T-helper 1 cell treated with Interleukin-12 subunit alpha and Interleukin-12 subunit beta and Interleukin-4 antibody, amounts not matched to agents 30 ng/mL and 1 ng/mL, for 36 hours (primary cell): ENCODE results near the gene DOCK4. TPM values are rescaled to one million over a fixed set of nuclear protein-coding genes. Genes with fewer than 3 reads are reported as not detected.

Source experiments
- intact Hi-C: fragments of 100-400 bp; cut with micrococcal nuclease; formaldehyde crosslinking; loops from one replicate; pipeline ENCODE4 v1.15.1; 2024
- total RNA-seq: library from RNA; stranded (reverse); gene quantifications from 2 replicates; pipeline ENCODE4 v1.2.3, GENCODE V29; 2022

DOCK4 gene
- total RNA-seq, 1 donor from 2014 or later, result 0.27 TPM

DNA sequence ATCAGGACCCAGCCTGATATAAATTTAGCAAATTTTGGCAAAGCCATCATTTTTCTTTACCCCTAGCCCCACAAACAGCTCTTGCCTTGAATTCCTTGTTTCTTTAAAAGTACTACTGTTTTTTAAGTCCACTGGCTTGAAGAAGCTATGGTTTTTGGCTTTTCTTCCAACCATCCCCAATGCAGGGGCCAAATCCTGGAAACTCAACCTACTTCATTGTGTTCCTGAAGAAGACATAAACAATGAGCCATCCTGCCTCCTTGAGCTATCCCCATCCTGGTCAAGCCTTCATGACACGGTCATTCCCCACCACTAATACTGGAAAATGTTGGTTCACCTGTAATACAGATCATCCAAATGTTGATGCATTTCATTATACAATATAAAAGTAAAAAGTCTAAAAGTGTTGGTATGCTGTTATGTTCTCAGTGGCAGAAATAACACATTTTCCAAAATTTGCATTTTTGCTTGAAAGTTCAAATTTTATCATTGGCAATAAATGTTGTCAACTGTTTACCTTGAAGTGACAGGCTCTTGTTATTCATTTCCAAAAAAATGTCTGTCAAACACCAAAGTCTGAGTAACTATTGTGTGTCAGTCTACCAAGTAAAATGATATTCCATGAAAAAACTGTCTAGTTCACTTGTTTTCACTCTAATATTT, 92.2 kb downstream of the DOCK4 start:
- intact Hi-C loops, result no loop called here

DNA sequence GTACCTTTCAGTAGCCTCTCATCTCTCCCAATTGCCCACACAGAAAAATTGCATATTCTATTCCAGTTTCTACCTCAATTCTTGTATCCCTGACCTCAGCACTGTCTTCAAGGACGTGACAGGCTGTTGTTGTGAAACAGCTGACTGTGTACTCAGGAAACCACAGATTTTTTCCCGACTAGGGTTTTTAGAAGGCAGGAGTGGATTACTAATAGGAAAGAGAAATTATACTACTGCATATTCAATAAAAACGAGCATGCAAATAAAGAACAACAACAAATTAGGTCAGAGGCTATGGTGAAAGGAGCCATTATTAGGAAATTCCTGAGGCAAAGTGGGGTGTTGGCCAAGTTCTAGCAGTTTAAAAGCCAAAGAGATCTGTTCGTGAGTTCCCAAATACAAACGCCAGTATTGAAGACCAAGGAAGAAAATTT, 93.4 kb downstream of the DOCK4 start:
- intact Hi-C loops, result no loop called here

DNA sequence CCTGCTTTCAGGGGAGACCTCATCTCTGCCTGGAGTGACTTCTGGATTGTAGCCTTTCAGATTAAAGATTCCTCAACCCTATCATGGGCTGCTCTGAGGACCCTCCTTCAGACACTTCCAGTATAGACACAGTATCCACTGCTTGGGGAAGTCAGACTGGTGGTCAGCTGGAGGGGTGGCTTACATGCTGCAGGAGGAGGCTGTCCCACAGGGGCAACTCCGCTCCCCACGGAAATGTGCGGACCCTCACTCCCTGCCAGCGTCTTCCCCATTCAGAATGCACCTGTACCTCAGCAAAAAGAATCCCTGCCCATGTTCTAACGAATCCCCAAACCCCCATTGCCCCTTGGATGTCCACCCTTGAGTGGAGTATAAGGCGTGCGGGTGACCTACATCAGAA, 95.5 kb downstream of the DOCK4 start:
- intact Hi-C loops, result no loop called here

DNA sequence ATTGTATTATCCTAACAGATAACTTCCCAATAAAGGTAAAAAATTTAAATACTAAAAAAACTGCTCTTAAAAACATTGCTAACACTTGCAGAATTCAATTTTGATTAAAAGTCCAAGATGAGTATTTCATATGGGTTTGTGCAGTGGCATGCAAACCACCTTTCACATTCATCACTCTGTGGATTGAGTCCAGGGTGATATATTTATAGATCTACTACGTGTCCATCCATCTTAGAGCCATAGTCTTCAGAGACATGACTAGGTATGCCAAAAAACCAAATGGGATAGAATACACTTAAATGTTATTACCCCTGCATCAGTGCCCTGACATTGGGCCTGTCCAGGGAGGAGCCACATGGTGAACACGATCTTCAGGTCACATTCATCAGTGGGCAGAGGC, 96.0 kb downstream of the DOCK4 start:
- intact Hi-C loops, result no loop called here

DNA sequence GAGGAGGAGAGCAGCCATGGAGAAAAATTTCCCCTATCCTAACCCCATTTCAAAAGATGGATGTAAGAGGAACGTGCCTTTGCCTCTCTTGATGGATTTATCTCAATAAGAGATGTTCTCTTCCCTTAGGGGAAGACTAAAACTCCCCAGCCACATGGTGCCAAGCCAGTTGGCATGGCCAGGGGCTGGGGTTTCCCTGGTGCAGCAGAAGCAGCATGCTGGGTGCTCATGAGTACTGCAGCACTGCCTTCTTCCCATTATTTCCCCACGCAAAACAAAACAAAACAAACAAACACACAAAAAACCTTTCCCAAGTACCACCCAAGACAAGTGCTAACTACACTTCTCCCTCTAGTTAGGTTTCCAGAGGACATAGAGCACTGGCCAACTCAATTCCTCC, 97.2 kb downstream of the DOCK4 start:
- intact Hi-C loops, result no loop called here

DNA sequence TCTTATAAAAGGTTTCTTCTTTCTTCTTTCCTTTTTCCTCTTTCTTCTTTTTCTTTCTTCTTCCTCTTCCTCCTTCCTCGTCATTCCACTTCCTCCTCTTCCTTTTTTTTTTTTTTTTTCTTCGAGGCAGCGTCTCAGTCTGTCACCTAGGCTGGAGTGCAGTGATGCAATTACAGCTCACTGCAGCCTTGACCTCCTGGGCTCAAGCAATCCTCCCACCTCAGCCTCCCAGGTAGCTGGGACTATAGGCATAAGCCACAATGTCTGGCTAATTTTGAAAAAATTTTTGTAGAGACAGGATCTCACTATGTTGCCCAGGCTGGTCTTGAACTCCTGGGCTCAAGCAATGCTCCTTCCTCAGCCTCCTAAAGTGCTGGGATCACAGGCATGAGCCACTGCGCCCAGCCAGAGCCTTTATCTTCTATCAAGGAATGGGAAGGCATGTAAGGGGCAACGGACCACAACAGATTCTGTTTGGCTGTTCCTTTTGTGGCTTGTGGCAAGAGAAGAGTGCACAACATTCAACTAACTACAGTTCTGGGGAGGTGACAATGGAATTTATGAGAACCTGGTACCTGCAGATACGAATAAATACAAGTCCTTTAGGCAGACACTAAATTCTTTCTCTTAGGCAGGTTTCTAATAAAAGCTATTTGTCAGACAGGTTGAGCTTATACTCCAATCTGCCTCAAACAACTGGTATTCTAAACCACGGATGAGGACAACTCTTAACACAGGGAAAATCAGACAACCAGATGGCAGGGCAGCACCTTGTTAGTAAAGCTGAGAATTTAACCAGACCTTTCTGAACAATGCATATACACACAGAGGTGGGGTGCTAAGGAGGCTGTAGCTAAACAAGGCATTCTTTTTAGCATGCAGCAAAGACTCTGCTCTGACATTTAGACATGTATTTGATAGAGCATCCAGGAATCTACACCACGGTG, 100.3 kb downstream of the DOCK4 start:
- intact Hi-C loops, result no loop called here

DNA sequence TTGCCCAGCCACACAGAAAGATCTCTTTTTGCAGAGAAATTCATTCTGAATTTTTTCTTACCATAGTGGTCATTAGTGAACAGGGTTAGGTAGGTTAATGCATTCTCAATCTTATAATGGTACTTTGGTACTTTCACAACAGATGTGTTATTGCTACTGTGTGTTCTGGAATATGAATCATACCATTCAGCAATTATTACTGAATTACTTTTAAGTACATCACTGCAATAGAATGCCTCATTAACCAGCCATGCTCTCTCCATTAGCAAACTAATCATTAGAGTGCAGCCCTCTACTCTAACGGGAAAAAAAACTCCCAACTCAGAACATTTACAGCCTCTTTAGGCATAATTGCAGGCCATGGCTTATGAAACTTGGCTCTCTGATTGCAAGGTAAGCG, 102.1 kb downstream of the DOCK4 start:
- intact Hi-C loops, result no loop called here

DNA sequence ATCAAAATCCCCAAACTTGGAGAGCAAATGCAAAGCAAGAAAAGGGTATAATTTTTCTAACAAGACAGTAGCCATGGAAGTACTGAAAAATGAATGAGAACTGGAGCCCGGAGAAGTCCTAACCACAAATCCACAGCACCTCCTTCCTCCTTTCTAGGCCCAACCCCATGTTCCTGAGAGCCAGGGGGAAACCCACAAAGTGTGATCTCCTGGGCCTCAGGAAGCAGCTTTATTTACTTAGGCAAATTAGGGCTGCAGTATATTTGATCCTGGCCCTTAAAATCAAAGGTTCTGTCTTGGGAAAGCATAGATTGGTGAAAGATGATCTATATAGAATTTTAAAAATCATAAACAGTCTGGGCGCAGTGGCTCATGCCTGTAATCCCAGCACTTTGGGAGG, 103.0 kb downstream of the DOCK4 start:
- intact Hi-C loops, result no loop called here

DNA sequence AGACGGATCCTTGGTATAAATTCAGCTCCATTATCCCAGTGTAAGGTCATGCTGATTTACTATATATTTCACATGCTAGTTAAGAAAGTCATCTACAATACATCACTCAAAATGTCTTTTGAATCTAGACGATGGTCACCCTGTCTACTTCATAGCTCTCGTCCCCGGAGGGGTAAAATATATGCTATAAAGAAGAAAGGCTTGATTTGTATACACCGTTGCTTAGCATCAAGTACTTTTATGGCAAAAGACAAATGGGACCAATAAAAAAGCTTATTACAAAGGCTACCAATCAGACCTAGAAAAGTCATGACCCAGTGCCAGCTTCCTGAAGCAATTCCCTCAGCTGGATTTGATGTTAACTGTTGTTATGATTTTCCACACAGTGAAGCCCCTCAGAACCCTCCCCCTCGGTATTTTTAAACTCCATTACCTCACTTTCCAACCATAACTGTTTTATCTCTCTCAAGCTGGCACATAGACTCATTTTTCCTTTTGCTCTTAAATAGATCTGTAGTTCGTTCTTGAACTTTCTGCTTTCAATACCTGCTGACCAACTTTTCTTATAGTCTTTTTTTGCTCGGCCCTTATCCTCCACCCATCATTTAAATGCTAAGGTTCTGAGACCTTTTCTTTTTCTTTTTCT, 104.9 kb downstream of the DOCK4 start:
- intact Hi-C loops, result no loop called here

DNA sequence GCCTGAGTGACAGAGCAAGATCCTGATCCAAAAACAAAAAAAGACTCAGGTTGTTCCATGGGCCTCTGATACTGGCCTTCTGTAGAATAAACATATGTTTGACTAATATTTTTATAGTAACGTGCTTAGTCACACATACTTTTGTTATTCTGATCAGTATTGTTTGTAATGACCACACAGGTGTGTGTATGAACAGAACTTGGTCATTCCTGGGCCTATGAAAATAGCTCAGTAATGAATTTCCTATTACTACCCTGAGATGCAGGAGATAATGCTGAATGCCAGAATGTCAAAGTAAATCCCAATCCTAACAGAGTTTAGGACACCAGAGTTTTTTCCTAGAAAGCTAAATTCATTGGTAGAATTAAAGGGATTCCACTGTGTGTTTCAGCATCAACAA, 108.7 kb downstream of the DOCK4 start:
- intact Hi-C loops, result no loop called here

DNA sequence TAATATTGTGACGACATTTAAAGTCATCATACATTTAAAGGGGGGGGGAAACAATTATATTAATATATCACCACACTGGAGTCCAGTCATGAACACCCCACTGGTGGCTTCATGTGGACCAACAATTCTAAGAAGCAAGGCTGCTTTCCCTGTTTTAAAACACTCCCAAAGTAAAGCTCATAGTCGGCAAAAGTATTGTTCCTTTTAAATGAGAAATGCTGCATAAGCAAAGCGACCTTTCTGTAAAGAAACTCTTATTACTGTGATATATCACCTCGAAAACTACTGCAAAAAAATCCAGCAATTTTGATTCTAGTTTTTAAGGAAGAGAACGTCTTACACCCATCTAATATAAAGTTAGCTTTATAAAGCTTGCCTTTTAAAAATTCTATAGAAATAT, 112.8 kb downstream of the DOCK4 start:
- intact Hi-C loops, result no loop called here

DNA sequence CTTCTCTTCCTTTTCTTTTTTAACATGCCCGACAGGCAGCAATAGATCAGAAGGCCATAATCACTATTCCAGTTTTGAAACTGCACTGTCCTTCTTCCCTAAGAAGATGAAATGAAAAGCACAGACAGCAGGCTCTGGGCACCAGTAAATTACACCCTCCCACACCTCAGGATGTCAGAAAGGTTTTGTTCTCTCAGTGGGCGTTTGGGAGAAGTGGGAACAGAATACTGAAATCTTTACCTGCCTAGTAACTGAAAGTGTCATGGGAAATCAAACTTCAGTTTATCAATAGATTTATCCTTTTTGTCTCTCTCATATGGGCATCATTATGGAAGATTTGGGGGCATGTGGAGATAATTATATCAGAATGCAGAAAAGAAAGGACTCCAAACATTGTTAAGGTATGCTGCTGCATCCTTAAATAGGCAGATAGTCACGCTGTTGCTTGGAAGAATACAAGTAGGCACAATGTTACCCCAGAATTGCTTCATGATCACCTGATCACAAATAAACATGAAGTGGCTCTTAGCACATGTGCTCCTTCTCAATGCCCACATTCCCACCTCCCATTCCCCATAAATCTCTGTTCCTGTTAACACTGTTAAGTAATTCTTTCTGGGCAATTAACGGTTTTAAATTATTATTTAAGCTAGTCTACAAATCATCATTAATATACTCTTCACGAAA, 113.3 kb downstream of the DOCK4 start:
- intact Hi-C loops, result no loop called here

DNA sequence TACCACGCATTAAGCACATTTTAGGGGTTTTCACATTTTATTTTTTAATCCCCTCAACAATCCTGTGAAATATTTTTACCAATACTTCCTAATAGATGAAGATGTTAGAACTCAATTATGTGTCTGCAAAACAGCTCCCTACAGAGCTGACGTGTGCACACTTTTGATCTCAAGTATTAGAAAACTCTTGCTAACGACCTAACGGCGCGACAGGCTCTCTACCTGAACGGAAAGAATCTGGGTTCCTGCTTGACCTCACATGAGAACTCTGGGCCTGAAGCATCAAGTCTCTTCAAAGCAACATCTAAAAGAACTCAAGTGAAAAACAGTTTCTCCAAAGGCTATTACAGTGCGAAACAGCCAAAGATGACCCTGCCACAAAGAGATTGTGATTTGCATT, 113.9 kb downstream of the DOCK4 start:
- intact Hi-C loops, result no loop called here

DNA sequence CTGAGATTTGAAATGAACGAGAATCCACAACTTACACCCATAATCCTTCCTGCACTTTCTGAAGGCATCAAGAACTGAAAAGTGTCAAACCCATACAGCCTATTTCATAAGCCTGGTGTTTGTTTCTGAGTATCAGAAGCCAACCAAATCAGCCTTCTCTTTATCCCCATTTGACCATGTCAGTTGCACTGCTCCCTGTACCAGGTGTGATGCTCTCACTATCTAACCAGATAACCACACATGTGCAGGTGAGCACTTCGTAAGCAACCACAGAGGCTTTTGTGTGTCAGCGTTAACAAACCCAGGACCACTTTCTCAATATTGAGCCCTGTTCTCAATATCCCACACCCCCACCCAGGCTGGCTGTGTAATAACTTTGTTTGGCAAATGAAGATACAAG, 114.4 kb downstream of the DOCK4 start:
- intact Hi-C loops, result no loop called here

DNA sequence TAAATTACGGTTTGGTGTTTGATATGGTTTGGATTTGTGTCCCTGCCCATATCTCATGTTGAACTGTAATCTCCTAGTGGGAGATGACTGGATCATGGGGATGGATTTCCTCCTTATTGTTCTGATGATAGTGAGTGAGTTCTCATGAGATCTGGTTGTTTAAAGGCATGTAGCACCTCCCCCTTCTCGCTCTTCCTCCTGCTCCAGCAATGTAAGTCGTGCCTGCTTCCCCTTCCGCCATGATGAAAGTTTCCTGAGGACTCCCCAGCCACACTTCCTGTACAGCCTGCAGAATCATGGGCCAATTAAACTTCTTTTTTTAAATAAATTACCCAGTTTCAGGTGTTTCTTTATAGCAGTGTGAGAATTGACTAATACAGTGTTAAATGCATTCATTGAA, 116.6 kb downstream of the DOCK4 start:
- intact Hi-C loops, result no loop called here

DNA sequence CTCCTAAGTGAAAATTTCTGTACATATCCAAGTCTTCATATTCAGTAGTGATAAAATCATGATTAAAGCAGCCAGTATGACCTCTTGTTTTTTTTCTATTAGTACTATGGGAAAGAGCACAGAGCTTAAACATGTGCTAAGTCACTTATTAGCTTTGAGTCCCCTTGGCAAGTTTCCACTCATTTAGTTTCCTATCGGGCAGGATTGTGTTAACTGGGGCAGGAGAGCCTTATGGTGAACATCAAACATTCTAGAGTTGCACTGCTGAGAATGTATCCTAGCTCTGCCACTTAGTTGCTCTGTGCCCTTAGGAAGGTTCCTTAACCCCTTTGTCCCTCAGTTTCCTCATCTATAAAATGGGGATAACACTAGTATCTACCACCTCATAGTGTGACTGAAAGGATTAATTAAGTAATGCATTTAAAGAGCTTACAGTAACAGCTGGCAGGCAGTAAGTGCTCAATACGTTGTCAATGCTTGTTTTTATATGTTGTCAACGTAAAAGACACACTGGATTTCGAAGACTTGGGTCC, 117.6 kb downstream of the DOCK4 start:
- intact Hi-C loops, result no loop called here

DNA sequence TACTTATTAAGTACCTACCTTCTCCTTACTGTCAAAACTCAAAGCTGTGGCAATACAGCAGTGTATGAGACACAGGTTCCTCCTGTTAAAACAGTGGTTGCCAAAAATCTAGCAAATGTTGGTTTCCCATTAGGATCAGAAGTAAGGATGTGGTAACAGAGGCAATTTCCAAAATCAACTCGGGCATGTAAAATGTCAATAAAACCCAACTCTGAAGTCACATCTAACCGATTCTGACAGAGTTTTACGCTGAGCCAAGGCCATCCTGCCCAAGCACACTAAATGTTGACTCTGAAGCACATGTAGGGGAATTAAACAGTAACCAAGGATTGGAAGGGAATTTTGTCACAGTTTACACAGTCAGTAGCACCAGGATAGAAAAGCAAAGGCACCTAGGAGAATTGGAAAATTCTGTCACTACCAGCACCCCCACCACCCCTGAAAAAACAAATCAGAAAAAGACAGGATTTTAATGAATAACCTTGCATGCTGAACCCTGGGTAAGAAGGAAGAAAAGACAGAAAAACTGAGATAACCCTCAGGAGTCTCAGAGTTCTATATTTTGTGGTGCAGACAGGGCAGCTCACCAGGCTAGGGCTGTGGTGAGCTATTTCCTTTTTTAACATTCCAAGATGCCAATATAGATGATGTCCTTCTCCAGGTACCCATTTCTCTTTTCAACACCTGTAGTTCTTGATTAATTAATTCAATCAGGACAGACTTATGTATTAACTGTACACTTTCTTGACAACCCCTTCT, 119.5 kb downstream of the DOCK4 start:
- intact Hi-C loops, result no loop called here

DNA sequence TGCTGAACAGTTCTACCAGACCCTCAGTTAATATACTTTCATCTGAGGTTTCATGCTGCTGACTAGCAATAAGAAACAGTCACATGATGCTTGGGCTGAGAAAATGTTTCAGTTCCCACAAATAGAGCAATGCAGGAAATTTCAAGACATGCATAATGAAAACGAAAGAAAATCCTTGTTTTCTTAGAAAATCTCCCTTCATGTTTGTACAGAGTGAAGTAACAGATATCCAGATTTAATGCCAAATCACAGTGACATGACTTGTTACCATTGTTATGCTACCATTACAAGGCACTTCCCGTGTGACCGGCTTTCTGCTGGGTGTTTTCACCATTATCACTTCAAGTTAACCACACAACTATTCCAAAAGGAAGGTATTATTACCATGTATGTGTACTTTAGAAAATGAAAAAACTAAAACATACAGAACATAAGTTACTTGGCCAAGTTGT, 121.7 kb downstream of the DOCK4 start:
- intact Hi-C loops, result no loop called here

DNA sequence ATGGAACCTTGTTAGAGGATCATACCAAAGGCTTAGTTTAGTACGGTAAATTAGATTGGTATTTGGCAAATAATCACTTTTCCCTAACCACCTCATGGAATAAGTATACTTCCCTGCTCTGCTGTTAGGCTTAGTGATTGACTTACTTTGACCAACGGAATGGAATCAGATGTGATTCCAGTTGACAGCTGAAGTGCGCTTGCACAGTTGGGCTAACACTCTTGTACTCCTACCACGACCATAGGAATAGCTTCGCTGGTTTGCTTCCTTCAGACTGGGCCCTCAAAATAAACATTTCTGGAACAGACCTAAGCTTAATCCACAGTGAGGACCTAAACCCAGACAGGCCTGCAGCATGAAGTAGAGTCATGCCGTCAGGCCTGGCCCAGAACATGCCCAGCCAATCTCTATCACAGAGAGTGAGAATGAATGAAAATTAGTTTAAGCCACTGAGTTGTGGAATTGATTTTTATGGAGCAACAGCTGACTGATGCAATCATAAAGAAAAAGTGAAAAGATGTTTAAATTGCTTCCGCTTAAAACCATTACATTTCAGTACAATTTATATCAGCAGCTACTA, 122.3 kb downstream of the DOCK4 start:
- intact Hi-C loops, result no loop called here

DNA sequence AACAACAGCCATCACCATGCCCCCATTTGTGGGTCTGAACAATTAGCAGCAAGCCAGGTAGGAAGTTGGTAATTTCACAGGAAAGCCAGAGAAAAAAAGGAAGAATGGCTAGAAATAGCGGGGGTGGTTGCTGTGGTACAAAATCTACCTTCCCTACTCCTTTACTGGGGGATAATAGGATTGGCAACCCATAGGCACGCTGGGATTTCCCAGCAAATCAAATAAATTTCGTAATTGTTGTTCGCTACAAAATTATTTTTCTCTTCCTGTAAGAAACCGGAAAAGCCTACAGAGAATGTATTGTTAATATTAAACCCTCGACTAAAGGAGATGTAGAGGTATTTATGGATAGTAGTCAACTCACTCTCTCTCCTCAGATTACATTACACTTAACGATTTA, 123.9 kb downstream of the DOCK4 start:
- intact Hi-C loops, result no loop called here
